Inferior parietal cortex (tissue), 1 donor: ENCODE data around the gene MRTFA.
A peak's percentile ranks its signal among the peaks of the same experiment; 100 is the strongest.
"Not testable (repeated sequence)": the region's sequence is repeated elsewhere in the genome, so short reads cannot be mapped to it uniquely, and the experiment has no call there.

Source experiments
- DNase-seq: peaks from one replicate; pipeline ENCODE4 v3.0.0-alpha.2; 2016; ENCODE audit errors: extremely low spot score

MRTFA gene

GRCh38 chr22:40595497-40596234, 40.9 kb downstream of the MRTFA start:
- DNase-seq, result no peak

GRCh38 chr22:40594924-40595323, 41.6 kb downstream of the MRTFA start:
- no peak for DNase-seq

- DNase-seq, result no peak
These were observed 42.2 kb downstream of the MRTFA start for GRCh38 chr22:40594346-40594745.

- DNase-seq, result no peak
These were observed 42.9 kb downstream of the MRTFA start for GRCh38 chr22:40593460-40594273.

GRCh38 chr22:40592352-40593113, 44.0 kb downstream of the MRTFA start:
- DNase-seq, result no peak

- no peak for DNase-seq
These were observed 47.8 kb downstream of the MRTFA start for GRCh38 chr22:40588726-40589125.

GRCh38 chr22:40586781-40587180, 49.7 kb downstream of the MRTFA start:
- no peak for DNase-seq

GRCh38 chr22:40585310-40585751, 51.2 kb downstream of the MRTFA start:
- no peak for DNase-seq

- DNase-seq, result not testable (repeated sequence)
These were observed 51.8 kb downstream of the MRTFA start for GRCh38 chr22:40584766-40585165.

- DNase-seq, result no peak
These were observed 53.3 kb downstream of the MRTFA start for GRCh38 chr22:40583053-40583741.

- DNase-seq, result no peak
These were observed 54.5 kb downstream of the MRTFA start for GRCh38 chr22:40582063-40582462.

GRCh38 chr22:40580631-40581030, 55.9 kb downstream of the MRTFA start:
- no peak for DNase-seq

- DNase-seq, result no peak
These were observed 58.3 kb downstream of the MRTFA start for GRCh38 chr22:40578171-40578570.

GRCh38 chr22:40572976-40573375, 63.5 kb downstream of the MRTFA start:
- no peak for DNase-seq

- no peak for DNase-seq
These were observed 64.6 kb downstream of the MRTFA start for GRCh38 chr22:40571887-40572286.

- peak; percentile 32 for DNase-seq
These were observed 68.7 kb downstream of the MRTFA start for GRCh38 chr22:40567626-40568328.

GRCh38 chr22:40567106-40567505, 69.4 kb downstream of the MRTFA start:
- DNase-seq, result no peak

GRCh38 chr22:40560994-40561515, 75.5 kb downstream of the MRTFA start:
- no peak for DNase-seq

GRCh38 chr22:40560551-40560950, 76.0 kb downstream of the MRTFA start:
- peak; percentile 47 for DNase-seq

- no peak for DNase-seq
These were observed 78.5 kb downstream of the MRTFA start for GRCh38 chr22:40557972-40558371.

GRCh38 chr22:40556641-40557040, 79.9 kb downstream of the MRTFA start:
- DNase-seq, result no peak
